ENCODE measurements around the gene MESP1. TPM values are rescaled to one million over a fixed set of nuclear protein-coding genes. Genes with fewer than 3 reads are reported as not detected.

The MESP1 gene
- total and polyA plus RNA-seq, 2 of the 8 experiments (the other 6 are each of a cell fraction or from before 2014, with no cell fraction given) = 0.15 to 0.23 TPM

DNA sequence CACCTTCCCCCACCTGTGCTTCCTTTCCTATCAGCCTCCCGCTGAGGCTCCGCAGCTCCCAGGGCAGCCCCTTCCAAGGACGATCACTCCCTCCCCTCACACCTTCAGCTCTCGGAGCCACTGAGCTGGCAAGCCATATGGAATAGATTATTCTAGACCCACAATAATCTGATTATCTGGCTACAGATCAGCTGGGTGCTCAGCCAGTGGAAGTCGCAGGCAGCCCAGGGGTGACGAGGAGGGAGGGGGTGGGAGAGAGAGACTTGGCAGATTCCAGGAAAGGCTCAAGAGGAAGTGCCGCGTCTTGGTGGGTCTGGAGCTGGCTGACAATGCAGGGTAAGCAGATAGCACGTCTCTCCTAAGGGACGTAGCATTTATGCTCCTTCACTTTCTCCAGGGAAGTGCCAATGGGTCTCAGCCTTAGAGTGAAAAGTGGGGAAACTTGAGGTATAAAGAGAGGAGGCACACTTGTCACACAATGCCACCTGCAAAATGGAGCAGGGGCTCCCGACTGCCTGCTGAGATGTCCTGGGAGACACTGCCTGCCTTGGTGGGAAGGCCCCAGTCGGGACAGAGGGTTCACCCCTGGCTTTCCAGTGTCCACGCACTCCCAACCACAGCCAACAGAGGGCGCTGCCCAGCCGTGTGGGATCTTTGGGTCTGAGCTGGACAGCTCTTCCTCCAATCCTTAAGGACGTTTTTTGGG, 9.4 kb upstream of the MESP1 start:
- H2BK120ac ChIP-seq (replicated peaks; ENCODE audit: low read depth, low read length) = no peak overlapping the region
- H3K4ac ChIP-seq (replicated peaks; ENCODE audit: insufficient read length, low read depth, low read length) = no peak overlapping the region
- no peaks in the 10 kb centered on the region for H3K36me3 ChIP-seq (ENCODE audit: control insufficient read depth in 2 of 4, insufficient read depth in 4 of 4, low read length in 3 of 4)
- H3K4me3 ChIP-seq (ENCODE audit: extremely low read depth in 1 of 4, insufficient read depth in 2 of 4, low read depth in 3 of 4, low read length in 4 of 4) = no peak overlapping the region
- H3K79me1 ChIP-seq (ENCODE audit: low read depth, low read length) = no peaks in the 10 kb centered on the region
- H3K23ac ChIP-seq (ENCODE audit: insufficient read length) = no peak overlapping the region
- FAIRE-seq = no peak
- DNase-seq (ENCODE audit: low read depth in 1 of 2, low spot score in 2 of 2) = peak; percentile 53 to 99
- no peaks in the 10 kb centered on the region for H4K20me1 ChIP-seq (replicated peaks in 1 of 2; ENCODE audit: control insufficient read depth in 1 of 2, insufficient read depth in 2 of 2, low read length in 2 of 2)
- H2BK20ac ChIP-seq (ENCODE audit: low read length) = peak overlapping the region; percentile 72; the same call in 1 of the 2 replicates
- peak overlapping the region; percentile 15; the same call in 1 of the 2 replicates for H3K18ac ChIP-seq (ENCODE audit: extremely low read depth, low read length)
- no peak overlapping the region for H2AK5ac ChIP-seq (ENCODE audit: low read depth, low read length)
- H2BK15ac ChIP-seq (ENCODE audit: low read length) = no peak overlapping the region
- peak overlapping the region in 1 of 2 experiments; percentile 30; a peak in 1 of 4 replicates for H3K4me2 ChIP-seq (ENCODE audit: insufficient read depth in 1 of 2, low read depth in 2 of 2, low read length in 2 of 2)
- no peak overlapping the region for H3K56ac ChIP-seq (replicated peaks; ENCODE audit: insufficient read length, low read depth, low read length)
- CTCF ChIA-PET (ENCODE audit: partially characterized antibody) = interaction anchor here (0.6 to 10.6 kb wide), 69 partner anchors 8 to 477 kb away, joined by 3 to 153 read pairs (median 5); partner anchors contain the start of genes AP3S2, ARPIN, CIB1 and GDPGP1
- peak overlapping the region; percentile 30 for H4K5ac ChIP-seq (ENCODE audit: insufficient read length, low read depth, low read length)
- H2BK5ac ChIP-seq (ENCODE audit: low read depth, low read length) = peak overlapping the region; percentile 35; the same call in 1 of the 2 replicates
- H3K4me1 ChIP-seq (replicated peaks in 1 of 4; ENCODE audit: control insufficient read depth in 3 of 4, insufficient read depth in 4 of 4, low read length in 3 of 4) = peaks cover 0 to 2% (median 0%) of the 10 kb centered on the region in 4 experiments; a peak in 3 of 7 replicates
- no peaks in the 10 kb centered on the region for H3K9me3 ChIP-seq (ENCODE audit: insufficient read depth in 2 of 2, low read depth in 1 of 2, low read length in 1 of 2)
- peak overlapping the region; percentile 74; the same call in 1 of the 2 replicates for H4K8ac ChIP-seq (ENCODE audit: extremely low read depth, insufficient read depth, low read length)
- POLR2A ChIA-PET (ENCODE audit: partially characterized antibody) = interaction anchor here (0.6 to 2.0 kb wide), 6 partner anchors 9 to 241 kb away, joined by 3 to 10 read pairs (median 4); partner anchors contain the start of genes AP3S2, MESP1, MESP2 and ZNF710
- H4K91ac ChIP-seq (replicated peaks; ENCODE audit: insufficient read length, low read length) = no peak overlapping the region
- H3K9ac ChIP-seq (replicated peaks in 1 of 4; ENCODE audit: extremely low read depth in 1 of 4, low read depth in 3 of 4, low read length in 3 of 4) = no peak overlapping the region
- H3K27me3 ChIP-seq (replicated peaks in 1 of 4; ENCODE audit: control insufficient read depth in 3 of 4, extremely low read depth in 1 of 4, insufficient read depth in 3 of 4, low read length in 3 of 4) = no peaks in the 10 kb centered on the region; a peak in 2 of 7 replicates
- TF ChIP-seq, protein P1, sequence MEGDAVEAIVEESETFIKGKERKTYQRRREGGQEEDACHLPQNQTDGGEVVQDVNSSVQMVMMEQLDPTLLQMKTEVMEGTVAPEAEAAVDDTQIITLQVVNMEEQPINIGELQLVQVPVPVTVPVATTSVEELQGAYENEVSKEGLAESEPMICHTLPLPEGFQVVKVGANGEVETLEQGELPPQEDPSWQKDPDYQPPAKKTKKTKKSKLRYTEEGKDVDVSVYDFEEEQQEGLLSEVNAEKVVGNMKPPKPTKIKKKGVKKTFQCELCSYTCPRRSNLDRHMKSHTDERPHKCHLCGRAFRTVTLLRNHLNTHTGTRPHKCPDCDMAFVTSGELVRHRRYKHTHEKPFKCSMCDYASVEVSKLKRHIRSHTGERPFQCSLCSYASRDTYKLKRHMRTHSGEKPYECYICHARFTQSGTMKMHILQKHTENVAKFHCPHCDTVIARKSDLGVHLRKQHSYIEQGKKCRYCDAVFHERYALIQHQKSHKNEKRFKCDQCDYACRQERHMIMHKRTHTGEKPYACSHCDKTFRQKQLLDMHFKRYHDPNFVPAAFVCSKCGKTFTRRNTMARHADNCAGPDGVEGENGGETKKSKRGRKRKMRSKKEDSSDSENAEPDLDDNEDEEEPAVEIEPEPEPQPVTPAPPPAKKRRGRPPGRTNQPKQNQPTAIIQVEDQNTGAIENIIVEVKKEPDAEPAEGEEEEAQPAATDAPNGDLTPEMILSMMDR (IDR thresholded peaks at IDR 0.05; ENCODE audit: control extremely low read depth in 1 of 3, insufficient read depth in 1 of 3, low read depth in 1 of 3, low read length in 3 of 3) = peak; percentile 95 to 97 (median 97)
- TF ChIP-seq JUND (IDR thresholded peaks at IDR 0.05; ENCODE audit: low read length) = no peak
- TF ChIP-seq RAD21 (IDR thresholded peaks at IDR 0.05 in 1 of 2, conservative IDR thresholded peaks at IDR 0.05 in 1 of 2; ENCODE audit: low read depth in 2 of 2, low read length in 2 of 2) = peak; percentile 95
- peak; percentile 58; the same call in 1 of the 2 replicates for TF ChIP-seq GABPA (IDR thresholded peaks at IDR 0.05; ENCODE audit: borderline replicate concordance, insufficient read depth, low read length)
- TF ChIP-seq, protein P2, sequence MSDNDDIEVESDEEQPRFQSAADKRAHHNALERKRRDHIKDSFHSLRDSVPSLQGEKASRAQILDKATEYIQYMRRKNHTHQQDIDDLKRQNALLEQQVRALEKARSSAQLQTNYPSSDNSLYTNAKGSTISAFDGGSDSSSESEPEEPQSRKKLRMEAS (IDR thresholded peaks at IDR 0.05) = 0 out of 2 replicates have a peak, but pooled peaks have one; percentile 16
- TF ChIP-seq TAF1 (IDR thresholded peaks at IDR 0.05; ENCODE audit: low read depth, low read length) = no peak
- no peaks in the 10 kb centered on the region for H3K23me2 ChIP-seq (ENCODE audit: low read depth, low read length)
- 38% methylated on average over 15 of the region's 16 CpGs; no CpG with 5 or more reads in 1 of the 2 experiments for WGBS, 2 experiments (ENCODE audit: extremely low coverage in 1 of 2, insufficient coverage in 1 of 2, insufficient read length in 1 of 2, insufficient replicate concordance in 2 of 2, low coverage in 1 of 2, low lambda C conversion rate in 2 of 2, missing lambda C conversion rate in 1 of 2)
- H3K79me2 ChIP-seq (ENCODE audit: control insufficient read depth in 1 of 2, insufficient read depth in 2 of 2, low read length in 2 of 2) = no peaks in the 10 kb centered on the region
- H3K14ac ChIP-seq (ENCODE audit: insufficient read length) = no peak overlapping the region
- H2AFZ ChIP-seq (ENCODE audit: low read length) = 0 out of 2 replicates have a peak overlapping the region, but pooled peaks have one; percentile 16
- peak overlapping the region; percentile 44; the same call in 1 of the 2 replicates for H2BK12ac ChIP-seq (ENCODE audit: low read depth, low read length)
- H3K27ac ChIP-seq (ENCODE audit: low read depth, low read length) = no peak overlapping the region
